ENCODE results near the gene LAX1. TPM values are rescaled to one million over a fixed set of nuclear protein-coding genes. Genes with fewer than 3 reads are reported as not detected.

Gene LAX1
- total RNA-seq, 2 experiments from 2014 or later: 20.6 TPM

- H3K4me3 Mint-ChIP-seq: no peak overlapping the region
- peak overlapping the region; percentile 59 for H3K27ac Mint-ChIP-seq
- ChIA-PET CTCF (no interaction called here), POLR2A (no interaction called here)
- ATAC-seq: no peak
- DNase-seq: no peak
- peaks cover 51% of the 10 kb centered on the region for H3K36me3 Mint-ChIP-seq (ENCODE audit: low read depth)
- no peaks in the 10 kb centered on the region for H3K27me3 Mint-ChIP-seq
- H3K9me3 Mint-ChIP-seq (ENCODE audit: low read depth): no peaks in the 10 kb centered on the region
- intact Hi-C loops (cut with DNase I, micrococcal nuclease): loop anchor here (5.0 kb wide), 3 partner anchors 162 to 442 kb away; no protein-coding TSS in a partner anchor
- H3K4me1 Mint-ChIP-seq: peaks cover 25% of the 10 kb centered on the region
Observed at GRCh38 chr1:203769505-203770343, 4.7 kb downstream of the LAX1 start.

- intact Hi-C loops (cut with DNase I, micrococcal nuclease): no loop called here
- Mint-ChIP-seq H3K27ac (no peak overlapping the region), H3K36me3 (ENCODE audit: low read depth) (peaks cover 63% of the 10 kb centered on the region), H3K9me3 (ENCODE audit: low read depth) (no peaks in the 10 kb centered on the region), H3K27me3 (no peaks in the 10 kb centered on the region), H3K4me3 (no peak overlapping the region), H3K4me1 (peaks cover 24% of the 10 kb centered on the region)
- ChIA-PET POLR2A (no interaction called here), CTCF (no interaction called here)
- DNase-seq (no peak), ATAC-seq (no peak)
Observed at GRCh38 chr1:203771901-203772301, 6.9 kb downstream of the LAX1 start.

- no peak overlapping the region for H3K27ac Mint-ChIP-seq
Observed at GRCh38 chr1:203772836-203773235, 7.9 kb downstream of the LAX1 start.

GRCh38 chr1:203776636-203777035 is 11.7 kb downstream of the LAX1 start:
- no peaks in the 10 kb centered on the region for H3K9me3 Mint-ChIP-seq (ENCODE audit: low read depth)
- POLR2A ChIA-PET: interaction anchor here (1.0 kb wide), 1 partner anchor 11 kb away, joined by 4 read pairs; the partner anchor contains the start of gene LAX1
- CTCF ChIA-PET: interaction anchor here (1.0 to 1.2 kb wide), 5 partner anchors 11 to 75 kb away, joined by 3 to 10 read pairs (median 3); no protein-coding TSS in a partner anchor
- H3K27me3 Mint-ChIP-seq: no peaks in the 10 kb centered on the region
- H3K27ac Mint-ChIP-seq: peak overlapping the region; percentile 74
- ATAC-seq (peak; percentile 23), DNase-seq (no peak)
- peaks cover 42% of the 10 kb centered on the region for H3K36me3 Mint-ChIP-seq (ENCODE audit: low read depth)
- peaks cover 12% of the 10 kb centered on the region for H3K4me1 Mint-ChIP-seq
- intact Hi-C loops (cut with DNase I, micrococcal nuclease): no loop called here
- H3K4me3 Mint-ChIP-seq: no peak overlapping the region

More at GRCh38 chr1:203772836-203773235, 7.9 kb downstream of the LAX1 start:
- ChIA-PET CTCF (no interaction called here), POLR2A (no interaction called here)
- Mint-ChIP-seq H3K4me1 (peaks cover 29% of the 10 kb centered on the region), H3K36me3 (ENCODE audit: low read depth) (peaks cover 62% of the 10 kb centered on the region), H3K4me3 (no peak overlapping the region), H3K27me3 (no peaks in the 10 kb centered on the region), H3K9me3 (ENCODE audit: low read depth) (no peaks in the 10 kb centered on the region)
- no peak for DNase-seq
- intact Hi-C loops (cut with DNase I, micrococcal nuclease): no loop called here
- ATAC-seq: no peak

- H3K4me1 Mint-ChIP-seq: peaks cover 12% of the 10 kb centered on the region
- ATAC-seq (no peak), DNase-seq (no peak)
- ChIA-PET CTCF (interaction anchor here (1.0 to 1.2 kb wide), 3 partner anchors 44 to 76 kb away, joined by 3 to 10 read pairs (median 3); no protein-coding TSS in a partner anchor), POLR2A (interaction anchor here (1.0 kb wide), 1 partner anchor 12 kb away, joined by 4 read pairs; the partner anchor contains the start of gene LAX1)
- H3K9me3 Mint-ChIP-seq (ENCODE audit: low read depth): no peaks in the 10 kb centered on the region
- intact Hi-C loops (cut with DNase I, micrococcal nuclease): no loop called here
- H3K4me3 Mint-ChIP-seq: no peak overlapping the region
- no peak overlapping the region for H3K27ac Mint-ChIP-seq
- H3K36me3 Mint-ChIP-seq (ENCODE audit: low read depth): peaks cover 37% of the 10 kb centered on the region
- H3K27me3 Mint-ChIP-seq: no peaks in the 10 kb centered on the region
Observed at GRCh38 chr1:203777596-203777995, 12.6 kb downstream of the LAX1 start.

GRCh38 chr1:203778146-203778545 is 13.2 kb downstream of the LAX1 start:
- Mint-ChIP-seq H3K27me3 (no peaks in the 10 kb centered on the region), H3K27ac (no peak overlapping the region), H3K36me3 (ENCODE audit: low read depth) (peaks cover 32% of the 10 kb centered on the region), H3K9me3 (ENCODE audit: low read depth) (no peaks in the 10 kb centered on the region), H3K4me3 (no peak overlapping the region), H3K4me1 (peaks cover 12% of the 10 kb centered on the region)
- ChIA-PET CTCF (no interaction called here), POLR2A (no interaction called here)
- ATAC-seq: no peak
- intact Hi-C loops (cut with DNase I, micrococcal nuclease): no loop called here
- DNase-seq: no peak

- no peaks in the 10 kb centered on the region for H3K9me3 Mint-ChIP-seq (ENCODE audit: low read depth)
- CTCF ChIA-PET: no interaction called here
- DNase-seq: no peak
- peaks cover 12% of the 10 kb centered on the region for H3K4me1 Mint-ChIP-seq
- no peak for ATAC-seq
- POLR2A ChIA-PET: no interaction called here
- no peaks in the 10 kb centered on the region for H3K27me3 Mint-ChIP-seq
- H3K36me3 Mint-ChIP-seq (ENCODE audit: low read depth): peaks cover 30% of the 10 kb centered on the region
- intact Hi-C loops (cut with DNase I, micrococcal nuclease): no loop called here
- H3K27ac Mint-ChIP-seq: no peak overlapping the region
- H3K4me3 Mint-ChIP-seq: no peak overlapping the region
Observed at GRCh38 chr1:203778789-203779188, 13.8 kb downstream of the LAX1 start.

GRCh38 chr1:203781962-203782361 is 17.0 kb downstream of the LAX1 start:
- ChIA-PET POLR2A (interaction anchor here (0.6 kb wide), 2 partner anchors 203 to 1955 kb away, joined by 3 to 6 read pairs; no protein-coding TSS in a partner anchor), CTCF (interaction anchor here (0.6 kb wide), 1 partner anchor 454 kb away, joined by 3 read pairs; no protein-coding TSS in a partner anchor)
- no peak for DNase-seq
- peaks cover 7% of the 10 kb centered on the region for H3K4me1 Mint-ChIP-seq
- intact Hi-C loops (cut with DNase I, micrococcal nuclease): no loop called here
- ATAC-seq: no peak
- H3K36me3 Mint-ChIP-seq (ENCODE audit: low read depth): peaks cover under 1% of the 10 kb centered on the region
- no peak overlapping the region for H3K27ac Mint-ChIP-seq
- no peak overlapping the region for H3K4me3 Mint-ChIP-seq
- H3K27me3 Mint-ChIP-seq: no peaks in the 10 kb centered on the region
- peaks cover 3% of the 10 kb centered on the region for H3K9me3 Mint-ChIP-seq (ENCODE audit: low read depth)

GRCh38 chr1:203789966-203790365 is 25.0 kb downstream of the LAX1 start:
- no peak for ATAC-seq
- Mint-ChIP-seq H3K27ac (no peak overlapping the region), H3K36me3 (ENCODE audit: low read depth) (no peaks in the 10 kb centered on the region), H3K9me3 (ENCODE audit: low read depth) (peaks cover 3% of the 10 kb centered on the region), H3K27me3 (no peaks in the 10 kb centered on the region), H3K4me1 (peaks cover 3% of the 10 kb centered on the region), H3K4me3 (no peak overlapping the region)
- ChIA-PET POLR2A (no interaction called here), CTCF (interaction anchor here (0.6 to 1.0 kb wide), 2 partner anchors 42 to 481 kb away, joined by 3 read pairs; no protein-coding TSS in a partner anchor)
- intact Hi-C loops (cut with DNase I, micrococcal nuclease): loop anchor here in 1 of 2 experiments (10.0 kb wide), 1 partner anchor 785 kb away; the partner anchor contains the start of gene TMEM183A
- DNase-seq: no peak

GRCh38 chr1:203791498-203791897 is 26.5 kb downstream of the LAX1 start:
- DNase-seq (no peak), ATAC-seq (no peak)
- Mint-ChIP-seq H3K4me3 (no peak overlapping the region), H3K9me3 (ENCODE audit: low read depth) (no peaks in the 10 kb centered on the region), H3K36me3 (ENCODE audit: low read depth) (peaks cover 6% of the 10 kb centered on the region), H3K4me1 (peaks cover 7% of the 10 kb centered on the region), H3K27me3 (no peaks in the 10 kb centered on the region), H3K27ac (no peak overlapping the region)
- intact Hi-C loops (cut with DNase I, micrococcal nuclease): loop anchor here in 1 of 2 experiments (10.0 kb wide), 1 partner anchor 787 kb away; the partner anchor contains the start of gene TMEM183A
- CTCF ChIA-PET: interaction anchor here (0.6 to 1.6 kb wide), 2 partner anchors 8 to 607 kb away, joined by 3 to 4 read pairs; no protein-coding TSS in a partner anchor
- POLR2A ChIA-PET: no interaction called here

- intact Hi-C loops (cut with DNase I, micrococcal nuclease): loop anchor here in 1 of 2 experiments (10.0 kb wide), 1 partner anchor 788 kb away; the partner anchor contains the start of gene TMEM183A
- no peaks in the 10 kb centered on the region for H3K27me3 Mint-ChIP-seq
- no peak overlapping the region for H3K27ac Mint-ChIP-seq
- peaks cover 1% of the 10 kb centered on the region for H3K9me3 Mint-ChIP-seq (ENCODE audit: low read depth)
- ChIA-PET CTCF (interaction anchor here (0.6 to 1.6 kb wide), 2 partner anchors 27 to 606 kb away, joined by 3 to 4 read pairs; no protein-coding TSS in a partner anchor), POLR2A (no interaction called here)
- peaks cover 15% of the 10 kb centered on the region for H3K4me1 Mint-ChIP-seq
- H3K36me3 Mint-ChIP-seq (ENCODE audit: low read depth): peaks cover 14% of the 10 kb centered on the region
- no peak for ATAC-seq
- no peak for DNase-seq
- no peak overlapping the region for H3K4me3 Mint-ChIP-seq
Observed at GRCh38 chr1:203792486-203792885, 27.5 kb downstream of the LAX1 start.

Data from activated CD4-positive, alpha-beta T cell treated with anti-CD3 and anti-CD28 coated beads for 36 hours (primary cell).